OCI-LY3 (cell line): Measurements from ENCODE around the gene IL36B.
A peak's percentile ranks its signal among the peaks of the same experiment; 100 is the strongest.

Experiments used
- H2AFZ ChIP-seq: fragments of 200-600, 300-600 bp; shearing (Covaris generic); 2 replicates; pipeline ENCODE4 v1.6.0; 2014; ENCODE audit warnings: antibody characterized with exemption, low read depth, low read length
- H3K27ac ChIP-seq: fragments of 200-600, 300-600 bp; sonication (generic); 2 replicates; pipeline ENCODE4 v1.5.1; 2014; ENCODE audit warnings: mild to moderate bottlenecking, low read length, moderate library complexity, mixed read lengths
- H3K27me3 ChIP-seq: fragments of 200-600, 300-600 bp; sonication (generic); 2 replicates; pipeline ENCODE4 v1.6.1; 2014; ENCODE audit warnings: low read depth, low read length, mixed read lengths
- H3K36me3 ChIP-seq: fragments of 200-600, 300-600 bp; sonication (generic); replicated peaks from 2 replicates; pipeline ENCODE3; 2014; ENCODE audit warnings: low read depth, low read length, mixed read lengths
- H3K4me1 ChIP-seq: fragments of 300-600, 200-600 bp; sonication (generic); 2 replicates; pipeline ENCODE4 v1.6.1; 2014; ENCODE audit warnings: low read length, mixed read lengths
- H3K4me2 ChIP-seq: fragments of 200-600, 300-600 bp; sonication (generic); 2 replicates; pipeline ENCODE4 v1.6.1; 2014; ENCODE audit warnings: low read length, mixed read lengths
- H3K4me3 ChIP-seq: fragments of 300-600, 200-600 bp; sonication (generic); 2 replicates; pipeline ENCODE4 v1.5.1; 2014; ENCODE audit warnings: antibody characterized with exemption, mild to moderate bottlenecking, low read length, moderate library complexity
- H3K79me2 ChIP-seq: fragments of 300-600, 200-600 bp; shearing (Covaris generic); 2 replicates; pipeline ENCODE4 v1.6.1; 2014; ENCODE audit warnings: mild to moderate bottlenecking, low read length, mixed read lengths
- H3K9ac ChIP-seq: fragments of 300-600, 200-600 bp; shearing (Covaris generic); 2 replicates; pipeline ENCODE4 v1.6.0; 2014; ENCODE audit warnings: mild to moderate bottlenecking, low read length, moderate library complexity
- H3K9me3 ChIP-seq: fragments of 200-600, 300-600 bp; shearing (Covaris generic); 2 replicates; pipeline ENCODE4 v1.6.1; 2014; ENCODE audit warnings: low read length, mixed read lengths; ENCODE audit not compliant: insufficient read depth
- H4K20me1 ChIP-seq: fragments of 200-600, 300-600 bp; sonication (generic); 2 replicates; pipeline ENCODE4 v1.6.1; 2016; ENCODE audit warnings: low read length, mixed read lengths; ENCODE audit not compliant: insufficient read depth
- EZH2phosphoT487 ChIP-seq: fragments of 200-600 bp; shearing (Covaris generic); IDR thresholded peaks from 2 replicates; pipeline ENCODE4 v1.6.1; 2018; ENCODE audit warnings: antibody characterized with exemption, mixed run types, low read depth
- TF ChIP-seq, protein P1 (sequence below): fragments of 200-600, 300-600 bp; sonication (generic); IDR thresholded peaks from 2 replicates; pipeline ENCODE4 v1.5.1; 2014; ENCODE audit warnings: antibody characterized with exemption, low read length, low read depth

IL36B gene

GRCh38 chr2:113014067-113014466, 38.6 kb downstream of the IL36B start:
- H3K9me3 ChIP-seq: no peaks in the 10 kb centered on the region
- TF ChIP-seq EZH2phosphoT487: no peak
- TF ChIP-seq, protein P1, sequence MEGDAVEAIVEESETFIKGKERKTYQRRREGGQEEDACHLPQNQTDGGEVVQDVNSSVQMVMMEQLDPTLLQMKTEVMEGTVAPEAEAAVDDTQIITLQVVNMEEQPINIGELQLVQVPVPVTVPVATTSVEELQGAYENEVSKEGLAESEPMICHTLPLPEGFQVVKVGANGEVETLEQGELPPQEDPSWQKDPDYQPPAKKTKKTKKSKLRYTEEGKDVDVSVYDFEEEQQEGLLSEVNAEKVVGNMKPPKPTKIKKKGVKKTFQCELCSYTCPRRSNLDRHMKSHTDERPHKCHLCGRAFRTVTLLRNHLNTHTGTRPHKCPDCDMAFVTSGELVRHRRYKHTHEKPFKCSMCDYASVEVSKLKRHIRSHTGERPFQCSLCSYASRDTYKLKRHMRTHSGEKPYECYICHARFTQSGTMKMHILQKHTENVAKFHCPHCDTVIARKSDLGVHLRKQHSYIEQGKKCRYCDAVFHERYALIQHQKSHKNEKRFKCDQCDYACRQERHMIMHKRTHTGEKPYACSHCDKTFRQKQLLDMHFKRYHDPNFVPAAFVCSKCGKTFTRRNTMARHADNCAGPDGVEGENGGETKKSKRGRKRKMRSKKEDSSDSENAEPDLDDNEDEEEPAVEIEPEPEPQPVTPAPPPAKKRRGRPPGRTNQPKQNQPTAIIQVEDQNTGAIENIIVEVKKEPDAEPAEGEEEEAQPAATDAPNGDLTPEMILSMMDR: no peak

GRCh38 chr2:113013336-113013661, 39.4 kb downstream of the IL36B start:
- Histone ChIP-seq H3K9ac (no peak overlapping the region), H3K4me1 (peaks cover 11% of the 10 kb centered on the region), H3K4me3 (no peak overlapping the region), H3K36me3 (no peaks in the 10 kb centered on the region), H4K20me1 (no peaks in the 10 kb centered on the region), H3K27ac (no peak overlapping the region), H2AFZ (no peak overlapping the region), H3K4me2 (no peak overlapping the region), H3K79me2 (no peaks in the 10 kb centered on the region), H3K27me3 (no peaks in the 10 kb centered on the region), H3K9me3 (no peaks in the 10 kb centered on the region)
- TF ChIP-seq, protein P1: no peak
- no peak for TF ChIP-seq EZH2phosphoT487

More at GRCh38 chr2:113014067-113014466, 38.6 kb downstream of the IL36B start:
- H2AFZ ChIP-seq: no peak overlapping the region
- H3K79me2 ChIP-seq: no peaks in the 10 kb centered on the region
- no peak overlapping the region for H3K4me2 ChIP-seq
- no peak overlapping the region for H3K4me3 ChIP-seq
- no peak overlapping the region for H3K9ac ChIP-seq
- H3K27ac ChIP-seq: no peak overlapping the region
- H4K20me1 ChIP-seq: no peaks in the 10 kb centered on the region
- H3K27me3 ChIP-seq: peaks cover 8% of the 10 kb centered on the region; the same call in 1 of the 2 replicates
- H3K36me3 ChIP-seq: no peaks in the 10 kb centered on the region
- peaks cover 11% of the 10 kb centered on the region for H3K4me1 ChIP-seq

DNA sequence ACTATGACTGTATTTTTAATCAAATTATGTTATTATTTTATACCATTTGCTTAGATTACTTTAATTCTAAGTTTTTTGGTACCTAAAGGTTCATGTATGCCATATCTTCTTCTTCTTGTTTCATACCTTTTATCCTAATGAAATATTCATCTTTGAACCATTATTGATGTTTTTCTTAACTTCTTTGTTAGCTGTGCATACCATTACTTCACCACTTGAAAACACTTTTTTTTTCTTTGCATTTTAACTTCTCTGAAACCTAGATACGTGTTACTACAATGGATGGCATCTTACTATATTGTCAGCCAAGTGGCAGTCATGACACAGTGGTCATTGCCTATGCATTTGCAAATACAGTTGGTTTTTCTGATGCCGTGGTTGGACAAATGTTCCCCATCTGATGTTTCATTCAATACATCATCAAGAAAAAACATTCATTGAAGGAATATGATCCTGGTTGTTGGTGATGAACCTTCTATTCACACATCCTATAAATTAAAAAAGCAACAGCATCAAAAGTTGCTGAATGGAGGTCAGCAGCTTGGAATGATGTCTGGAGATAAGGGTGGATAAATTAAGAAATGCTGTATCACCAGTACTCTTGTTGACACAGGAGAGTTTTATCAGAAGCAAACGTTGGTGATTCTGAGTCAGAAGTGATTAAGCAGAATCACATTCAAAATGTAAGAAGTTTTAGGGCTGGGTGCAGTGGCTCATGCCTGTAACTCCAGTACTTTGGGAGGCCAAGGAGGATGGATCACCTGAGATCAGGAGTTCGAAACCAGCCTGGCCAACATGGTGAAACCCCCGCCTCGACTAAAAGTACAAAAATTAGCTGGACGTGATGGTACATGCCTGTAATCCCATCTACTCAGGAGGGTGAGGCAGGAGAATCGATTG, 40.0 kb downstream of the IL36B start:
- H3K27me3 ChIP-seq: no peaks in the 10 kb centered on the region
- H3K4me2 ChIP-seq: no peak overlapping the region
- H3K4me1 ChIP-seq: peaks cover 11% of the 10 kb centered on the region
- no peaks in the 10 kb centered on the region for H4K20me1 ChIP-seq
- no peaks in the 10 kb centered on the region for H3K36me3 ChIP-seq
- no peaks in the 10 kb centered on the region for H3K9me3 ChIP-seq
- no peak overlapping the region for H3K4me3 ChIP-seq
- TF ChIP-seq, protein P1: no peak
- no peak for TF ChIP-seq EZH2phosphoT487
- no peak overlapping the region for H3K9ac ChIP-seq
- H3K27ac ChIP-seq: no peak overlapping the region
- H2AFZ ChIP-seq: no peak overlapping the region
- no peaks in the 10 kb centered on the region for H3K79me2 ChIP-seq

DNA sequence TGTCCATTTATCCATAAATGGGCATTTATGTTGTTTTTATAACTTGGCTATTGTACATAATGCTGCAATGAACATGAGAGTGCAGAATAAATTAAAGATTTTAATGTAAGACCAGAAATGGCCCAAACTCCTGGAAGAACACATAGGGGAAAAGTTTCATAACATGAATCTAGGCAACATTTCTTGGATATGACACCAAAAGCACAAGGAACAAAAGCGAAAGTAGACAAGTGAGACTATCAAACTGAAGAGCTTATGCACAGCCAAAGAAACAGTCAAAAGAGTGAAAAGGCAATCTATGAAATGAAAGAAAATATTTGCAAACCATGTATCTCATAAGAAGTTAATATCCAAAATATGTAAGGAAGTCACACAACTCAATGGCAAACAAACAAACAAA, 41.6 kb downstream of the IL36B start:
- Histone ChIP-seq H3K27ac (no peak overlapping the region), H3K79me2 (no peaks in the 10 kb centered on the region), H3K9me3 (no peaks in the 10 kb centered on the region), H3K9ac (no peak overlapping the region), H3K4me2 (peak overlapping the region; percentile 3; the same call in 1 of the 2 replicates), H2AFZ (no peak overlapping the region), H3K27me3 (no peaks in the 10 kb centered on the region), H3K4me3 (no peak overlapping the region), H3K4me1 (peaks cover 10% of the 10 kb centered on the region), H3K36me3 (no peaks in the 10 kb centered on the region), H4K20me1 (no peaks in the 10 kb centered on the region)
- no peak for TF ChIP-seq EZH2phosphoT487
- TF ChIP-seq, protein P1: no peak
